Psoas muscle (tissue), 8 donors: Measurements from ENCODE around the gene DSG1. TPM values are rescaled to one million over a fixed set of nuclear protein-coding genes. Genes with fewer than 3 reads are reported as not detected.

Source experiments
- ATAC-seq, 4 donors: fragments of 200-7000 bp; cut with Tn5 transposase; one replicate each; pipeline ENCODE4 v1.9.1; 2020; ENCODE audit warnings: moderate library complexity in 3 of 4, mild to moderate bottlenecking in 2 of 4
- DNase-seq, 2 donors: peaks; one replicate each; pipeline ENCODE4 v3.0.0-alpha.2; 2020
- H3K27ac ChIP-seq: fragments of 200-600 bp; one replicate; pipeline ENCODE4 v1.8.0; 2022
- H3K27me3 ChIP-seq, 3 donors: fragments of 200-600 bp in 1 of 3; one replicate each; pipeline versions ENCODE4 v1.6.1 to v1.8.0; 2013 to 2022; ENCODE audit warnings: low read length in 2 of 3, mild to moderate bottlenecking in 2 of 3, moderate library complexity in 1 of 3; ENCODE audit not compliant: insufficient read depth in 3 of 3
- H3K36me3 ChIP-seq, 2 donors: fragments of 200-600 bp in 1 of 2; one replicate each; pipeline versions ENCODE4 v1.6.1 to v1.8.0; 2013 to 2022; ENCODE audit warnings: low read depth in 1 of 2, mild to moderate bottlenecking in 1 of 2, moderate library complexity in 1 of 2; ENCODE audit not compliant: insufficient read depth in 1 of 2
- H3K4me1 ChIP-seq: fragments of 200-600 bp; one replicate; pipeline ENCODE4 v1.8.0; 2022
- H3K4me3 ChIP-seq: fragments of 200-600 bp; one replicate; pipeline ENCODE4 v1.8.0; 2022; ENCODE audit warnings: mild to moderate bottlenecking
- H3K9me3 ChIP-seq: fragments of 200-600 bp; one replicate; pipeline ENCODE4 v1.8.0; 2022
- CTCF ChIP-seq: fragments of 200-600 bp; IDR thresholded peaks from one replicate; pipeline ENCODE4 v1.8.0; 2022; ENCODE audit warnings: antibody characterized with exemption
- WGBS, 3 donors: extraction: QIAGEN DNeasy Blood & Tissue Kit; methylation state at CpG; one replicate each; pipeline versions ENCODE4 v1.1.6 to v1.1.7; 2013; 5-methylcytosine and 5-hydroxymethylcytosine counted together
- intact Hi-C, 2 donors: fragments of 100-400 bp; cut with DNase I; formaldehyde crosslinking; loops; one replicate each; pipeline versions ENCODE4 v1.11.0 to v1.14.2; 2022
- long read RNA-seq, 2 donors: library from polyadenylated mRNA; unstranded; transcript quantifications; one replicate each; pipeline ENCODE4 v2.0.0, GENCODE V29; 2021
- polyA plus RNA-seq, 3 donors: library from polyadenylated mRNA; stranded (reverse); fragments of 200-250 nt; gene quantifications; one replicate each; pipeline ENCODE4 v1.2.3, GENCODE V29; 2013
- total RNA-seq, 4 donors: library from RNA; stranded (reverse); fragmentation: NEBNext Ultra II Directional in 2 of 4; extraction: Animal tissue kit (Norgen Biotek cat#: 25700) in 2 of 4; gene quantifications; one replicate each; pipeline versions ENCODE4 v1.2.1 to v1.2.4, GENCODE V29; 2021 to 2023
- donor health status: healthy with polysubstance abuse.
- donor health status: DM: no; HTN: no; CAD: no; lungs with moderate emphysema.
- donor health status: Bipolar disorder and iron deficiency.
- donor health status: healthy.
- donor health status: DM: yes; HTN: yes; CAD: no.
- donor health status: DM: no; HTN: no; CAD: no.
- donor health status: DM: no; HTN: no; CAD: no.
- donor health status: DM: yes; HTN: yes; CAD: no.

The DSG1 gene
- total RNA-seq (not detected), polyA plus RNA-seq (not detected)
- long read RNA-seq, donor 1, result 0 reads
- long read RNA-seq, donor 2, result 0 reads

GRCh38 chr18:31317860-31318259, at the start of gene DSG1:
TSS of gene DSG1 (plus strand) at chr18:31318160. CDS start at chr18:31318301, 141 bp downstream.
- no peak within 1 kb of the TSS for H3K4me3 ChIP-seq
- ATAC-seq, result no peak
- 88 to 92% (median 90%) methylated on average over 3 of the region's 3 CpGs for WGBS, 3 donors
- H3K9me3 ChIP-seq, result no peaks in the 10 kb centered on the region
- H3K4me1 ChIP-seq, result no peaks in the 10 kb centered on the region
- no peaks in the 10 kb centered on the region for H3K27me3 ChIP-seq
- no peak for TF ChIP-seq CTCF
- DNase-seq, result no peak
- intact Hi-C loops, result no loop called here
- no peaks in the 10 kb centered on the region for H3K36me3 ChIP-seq
- H3K27ac ChIP-seq, result no peak within 1 kb of the TSS

GRCh38 chr18:31268985-31269406, 49.0 kb upstream of the DSG1 start:
- DNase-seq, result no peak
- intact Hi-C loops, result no loop called here
- 5 to 22% (median 13%) methylated on average over 1 of the region's 1 CpG for WGBS, 3 donors

GRCh38 chr18:31269566-31269965, 48.4 kb upstream of the DSG1 start:
- Histone ChIP-seq H3K27ac (no peak overlapping the region), H3K27me3 (no peaks in the 10 kb centered on the region), H3K36me3 (no peaks in the 10 kb centered on the region), H3K4me1 (no peaks in the 10 kb centered on the region), H3K9me3 (no peaks in the 10 kb centered on the region), H3K4me3 (no peak overlapping the region)
- intact Hi-C loops, result no loop called here
- 68 to 73% (median 68%) methylated on average over 6 of the region's 6 CpGs for WGBS, 3 donors
- DNase-seq (no peak), ATAC-seq (no peak)
- TF ChIP-seq CTCF, result no peak

More at GRCh38 chr18:31268985-31269406, 49.0 kb upstream of the DSG1 start:
- no peak for ATAC-seq
- H3K9me3 ChIP-seq, result no peaks in the 10 kb centered on the region
- H3K36me3 ChIP-seq, result no peaks in the 10 kb centered on the region
- H3K27ac ChIP-seq, result no peak overlapping the region
- no peak overlapping the region for H3K4me3 ChIP-seq
- no peaks in the 10 kb centered on the region for H3K27me3 ChIP-seq
- no peaks in the 10 kb centered on the region for H3K4me1 ChIP-seq
- no peak for TF ChIP-seq CTCF

GRCh38 chr18:31270578-31270977, 47.4 kb upstream of the DSG1 start:
- ATAC-seq, result no peak
- WGBS, 3 donors, result 91 to 95% (median 94%) methylated on average over 4 of the region's 4 CpGs
- Histone ChIP-seq H3K27me3 (no peaks in the 10 kb centered on the region), H3K27ac (no peak overlapping the region), H3K4me3 (no peak overlapping the region), H3K4me1 (no peaks in the 10 kb centered on the region), H3K9me3 (no peaks in the 10 kb centered on the region), H3K36me3 (no peaks in the 10 kb centered on the region)
- intact Hi-C loops, result no loop called here
- no peak for DNase-seq
- no peak for TF ChIP-seq CTCF

DNA sequence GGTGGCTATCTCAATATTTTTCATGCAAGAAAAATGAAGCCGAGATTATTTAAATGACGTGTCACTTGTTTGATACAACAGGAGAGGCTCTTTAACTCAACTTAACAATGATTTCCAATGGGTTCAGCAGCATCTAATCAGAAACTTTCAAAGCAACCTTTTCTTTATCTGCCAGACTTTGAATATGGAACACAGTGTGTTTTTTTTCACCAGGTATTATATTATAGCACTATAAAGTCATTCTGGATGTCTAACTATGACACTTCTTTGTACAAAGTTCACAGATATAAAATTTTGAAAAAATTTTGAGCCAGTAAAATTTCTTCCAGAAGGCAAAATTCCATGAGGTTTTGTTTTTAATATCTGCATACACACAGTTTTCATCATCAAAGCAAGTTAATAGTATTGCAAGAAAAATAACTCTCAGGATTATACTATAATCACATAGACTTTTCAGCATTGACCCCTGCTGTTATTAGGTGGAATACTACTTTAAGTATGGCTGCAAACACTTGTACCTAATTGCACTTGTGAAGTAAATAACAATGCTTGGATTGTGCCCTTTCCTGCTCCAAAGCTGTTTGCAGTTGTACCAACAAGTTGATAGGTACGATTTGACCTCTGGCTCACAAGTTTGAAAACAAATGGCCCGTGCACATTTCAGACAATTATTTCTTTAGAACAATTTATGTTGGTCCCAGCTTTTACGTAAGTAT, 44.0 kb upstream of the DSG1 start:
- H3K4me3 ChIP-seq, result no peak overlapping the region
- no peaks in the 10 kb centered on the region for H3K4me1 ChIP-seq
- ATAC-seq, result no peak
- WGBS, 3 donors, result 56 to 59% (median 56%) methylated on average over 5 of the region's 5 CpGs
- H3K36me3 ChIP-seq, result no peaks in the 10 kb centered on the region
- H3K27me3 ChIP-seq, result no peaks in the 10 kb centered on the region
- no peak overlapping the region for H3K27ac ChIP-seq
- intact Hi-C loops, result no loop called here
- H3K9me3 ChIP-seq, result no peaks in the 10 kb centered on the region
- DNase-seq, result no peak
- no peak for TF ChIP-seq CTCF
